Measurements from ENCODE around the gene COPB2. TPM values are rescaled to one million over a fixed set of nuclear protein-coding genes. Genes with fewer than 3 reads are reported as not detected.

COPB2 gene
- polyA plus RNA-seq, 1 donor: 164 TPM

GRCh38 chr3:139328356-139328755 is 61.1 kb downstream of the COPB2 start:
- no peak for DNase-seq

- no peak for DNase-seq
Observed at GRCh38 chr3:139327861-139328260, 61.6 kb downstream of the COPB2 start.

- DNase-seq: no peak
Observed at GRCh38 chr3:139327231-139327630, 62.2 kb downstream of the COPB2 start.

- no peak for DNase-seq
Observed at GRCh38 chr3:139326707-139327106, 62.7 kb downstream of the COPB2 start.

- no peak for DNase-seq
Observed at GRCh38 chr3:139326131-139326530, 63.3 kb downstream of the COPB2 start.

- no peak for DNase-seq
Observed at GRCh38 chr3:139325551-139325950, 63.9 kb downstream of the COPB2 start.

- no peak for DNase-seq
Observed at GRCh38 chr3:139324456-139324855, 65.0 kb downstream of the COPB2 start.

GRCh38 chr3:139323146-139323545 is 66.3 kb downstream of the COPB2 start:
- no peak for DNase-seq

GRCh38 chr3:139322346-139322745 is 67.1 kb downstream of the COPB2 start:
- DNase-seq: no peak

GRCh38 chr3:139320551-139321309 is 68.7 kb downstream of the COPB2 start:
- DNase-seq: no peak

GRCh38 chr3:139319428-139320402 is 69.7 kb downstream of the COPB2 start:
- no peak for DNase-seq

GRCh38 chr3:139318826-139319225 is 70.6 kb downstream of the COPB2 start:
- DNase-seq: no peak

- no peak for DNase-seq
Observed at GRCh38 chr3:139318431-139318816, 71.0 kb downstream of the COPB2 start.

- no peak for DNase-seq
Observed at GRCh38 chr3:139317660-139318430, 71.6 kb downstream of the COPB2 start.

- no peak for DNase-seq
Observed at GRCh38 chr3:139317215-139317614, 72.2 kb downstream of the COPB2 start.

GRCh38 chr3:139313921-139314320 is 75.5 kb downstream of the COPB2 start:
- no peak for DNase-seq

- DNase-seq: no peak
Observed at GRCh38 chr3:139312959-139313358, 76.5 kb downstream of the COPB2 start.

- DNase-seq: no peak
Observed at GRCh38 chr3:139312416-139312815, 77.0 kb downstream of the COPB2 start.

GRCh38 chr3:139311557-139311956 is 77.9 kb downstream of the COPB2 start:
- DNase-seq: no peak

GRCh38 chr3:139310474-139310933 is 78.9 kb downstream of the COPB2 start:
- no peak for DNase-seq

GRCh38 chr3:139309880-139310279 is 79.6 kb downstream of the COPB2 start:
- no peak for DNase-seq

GRCh38 chr3:139309061-139309591 is 80.3 kb downstream of the COPB2 start:
- no peak for DNase-seq
